ENCODE measurements around the gene C1QTNF1. TPM values are rescaled to one million over a fixed set of nuclear protein-coding genes. Genes with fewer than 3 reads are reported as not detected.

The C1QTNF1 gene
- polyA plus RNA-seq, 1 of the 3 experiments (the other 2 are of a cell fraction), result 14.3 TPM

DNA sequence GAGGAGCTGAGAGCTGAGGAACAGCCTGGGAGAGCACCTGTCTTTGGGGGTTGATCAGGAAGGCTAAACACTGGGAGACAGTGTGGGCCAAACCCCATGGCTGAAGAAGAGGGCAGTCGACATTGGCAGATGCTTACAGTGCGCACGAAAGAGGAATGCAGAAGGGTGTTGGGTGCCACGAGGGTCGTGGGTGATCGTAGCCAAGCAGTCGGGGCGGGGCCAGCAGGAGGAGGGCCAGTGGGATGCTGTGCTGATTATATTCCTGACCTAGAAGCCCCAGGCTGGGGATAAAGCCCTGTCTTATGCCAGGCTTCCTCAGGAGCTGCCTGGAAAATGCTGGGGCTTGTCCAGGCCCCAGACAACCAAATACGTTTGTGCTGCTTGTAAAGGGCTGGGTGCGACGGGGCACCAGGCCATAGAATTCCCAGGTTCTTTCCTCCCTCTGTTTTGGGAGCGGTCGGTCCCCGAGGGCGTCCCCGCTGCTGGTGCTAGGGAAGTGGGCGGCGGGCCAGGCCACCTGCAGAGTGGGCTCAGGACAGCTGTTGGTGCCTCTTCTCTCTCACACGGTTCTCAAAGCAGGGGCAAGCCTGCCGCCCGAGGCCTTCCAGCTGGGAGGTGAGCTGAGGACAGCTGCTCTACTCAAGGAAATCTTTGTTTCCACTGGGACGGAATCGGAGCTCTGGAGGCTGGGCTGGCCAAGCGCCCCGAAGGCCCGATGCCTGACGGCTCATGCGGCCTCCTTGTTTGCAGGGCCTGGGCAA lies 10.0 kb downstream of the C1QTNF1 start:
- POLR2A ChIA-PET, result interaction anchor here (1.4 kb wide), 1 partner anchor 40 kb away, joined by 4 read pairs; the partner anchor contains the start of gene ENGASE

GRCh38 chr17:79034931-79035485 lies 11.0 kb downstream of the C1QTNF1 start:
- Histone ChIP-seq H3K79me2 (ENCODE audit: insufficient read depth) (no peaks in the 10 kb centered on the region), H3K9me3 (no peaks in the 10 kb centered on the region), H2AFZ (ENCODE audit: low read depth) (no peak overlapping the region), H3K9me2 (no peaks in the 10 kb centered on the region), H3K4me3 (ENCODE audit: low read depth in 2 of 2, low read length in 1 of 2) (no peak overlapping the region), H3K4me2 (no peak overlapping the region), H3K27me3 (ENCODE audit: insufficient read depth) (no peaks in the 10 kb centered on the region), H3K9ac (no peak overlapping the region), H4K20me1 (ENCODE audit: insufficient read depth) (no peaks in the 10 kb centered on the region), H3K4me1 (ENCODE audit: control insufficient read depth in 1 of 2, insufficient read depth in 2 of 2, low read depth in 1 of 2, low read length in 1 of 2) (peaks cover 10 to 16% of the 10 kb centered on the region in 2 experiments; a peak in 3 of 4 replicates), H3K36me3 (replicated peaks in 1 of 2; ENCODE audit: control insufficient read depth in 1 of 2, insufficient read depth in 2 of 2, low read length in 1 of 2) (no peaks in the 10 kb centered on the region), H3K27ac (ENCODE audit: low read depth in 2 of 2, low read length in 1 of 2) (no peak overlapping the region), H3F3A (replicated peaks; ENCODE audit: insufficient read depth) (peaks cover 3% of the 10 kb centered on the region)
- ChIA-PET POLR2A (interaction anchor here (1.4 kb wide), 1 partner anchor 39 kb away, joined by 4 read pairs; the partner anchor contains the start of gene ENGASE), CTCF (interaction anchor here (0.7 to 22.0 kb wide), 12 partner anchors 5 to 366 kb away, joined by 3 to 405 read pairs (median 6); no protein-coding TSS in a partner anchor)
- no peak for DNase-seq
- WGBS (ENCODE audit: low lambda C conversion rate), result 86% methylated on average over 8 of the region's 8 CpGs
- no peak for TF ChIP-seq MAX (IDR thresholded peaks at IDR 0.05; ENCODE audit: low read depth)
- TF ChIP-seq TCF12 (IDR thresholded peaks at IDR 0.05), result no peak
- TF ChIP-seq ELF1 (IDR thresholded peaks at IDR 0.05), result no peak
- TF ChIP-seq GATA2 (CRISPR knock-in tag; IDR thresholded peaks at IDR 0.05), result no peak

More for the DNA sequence above, 10.0 kb downstream of the C1QTNF1 start:
- Histone ChIP-seq H3K9me3 (no peaks in the 10 kb centered on the region), H3K36me3 (replicated peaks in 1 of 2; ENCODE audit: control insufficient read depth in 1 of 2, insufficient read depth in 2 of 2, low read length in 1 of 2) (no peaks in the 10 kb centered on the region), H3K9me2 (no peaks in the 10 kb centered on the region), H4K20me1 (ENCODE audit: insufficient read depth) (no peaks in the 10 kb centered on the region), H3K27ac (ENCODE audit: low read depth in 2 of 2, low read length in 1 of 2) (no peak overlapping the region), H3K4me2 (no peak overlapping the region), H3K9ac (no peak overlapping the region), H3K4me3 (ENCODE audit: low read depth in 2 of 2, low read length in 1 of 2) (no peak overlapping the region), H2AFZ (ENCODE audit: low read depth) (no peak overlapping the region), H3K4me1 (ENCODE audit: control insufficient read depth in 1 of 2, insufficient read depth in 2 of 2, low read depth in 1 of 2, low read length in 1 of 2) (peaks cover 10 to 21% of the 10 kb centered on the region in 2 experiments; a peak in 3 of 4 replicates), H3F3A (replicated peaks; ENCODE audit: insufficient read depth) (peaks cover 3% of the 10 kb centered on the region), H3K27me3 (ENCODE audit: insufficient read depth) (no peaks in the 10 kb centered on the region), H3K79me2 (ENCODE audit: insufficient read depth) (no peaks in the 10 kb centered on the region)
- TF ChIP-seq, protein P1, sequence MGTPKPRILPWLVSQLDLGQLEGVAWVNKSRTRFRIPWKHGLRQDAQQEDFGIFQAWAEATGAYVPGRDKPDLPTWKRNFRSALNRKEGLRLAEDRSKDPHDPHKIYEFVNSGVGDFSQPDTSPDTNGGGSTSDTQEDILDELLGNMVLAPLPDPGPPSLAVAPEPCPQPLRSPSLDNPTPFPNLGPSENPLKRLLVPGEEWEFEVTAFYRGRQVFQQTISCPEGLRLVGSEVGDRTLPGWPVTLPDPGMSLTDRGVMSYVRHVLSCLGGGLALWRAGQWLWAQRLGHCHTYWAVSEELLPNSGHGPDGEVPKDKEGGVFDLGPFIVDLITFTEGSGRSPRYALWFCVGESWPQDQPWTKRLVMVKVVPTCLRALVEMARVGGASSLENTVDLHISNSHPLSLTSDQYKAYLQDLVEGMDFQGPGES (IDR thresholded peaks at IDR 0.05; ENCODE audit: low read depth, low read length), result no peak
- peak in 1 of 2 experiments; percentile 37; a peak in 1 of 4 replicates for TF ChIP-seq EP300 (IDR thresholded peaks at IDR 0.05; ENCODE audit: borderline replicate concordance in 1 of 2, low read depth in 1 of 2, low read length in 1 of 2)
- peak; percentile 52 for DNase-seq
- 89% methylated on average over 25 of the region's 28 CpGs for WGBS (ENCODE audit: low lambda C conversion rate)
- CTCF ChIA-PET, result interaction anchor here (0.7 to 22.0 kb wide), 18 partner anchors 5 to 368 kb away, joined by 3 to 405 read pairs (median 4); partner anchors contain the start of gene ENGASE

- no peaks in the 10 kb centered on the region for H4K20me1 ChIP-seq (ENCODE audit: insufficient read depth)
- no peak for DNase-seq
- H3K9ac ChIP-seq, result no peak overlapping the region
- H3K4me3 ChIP-seq (ENCODE audit: low read depth in 2 of 2, low read length in 1 of 2), result no peak overlapping the region
- ChIA-PET CTCF (interaction anchor here (1.1 to 22.0 kb wide), 13 partner anchors 6 to 361 kb away, joined by 3 to 405 read pairs (median 11); no protein-coding TSS in a partner anchor), POLR2A (no interaction called here)
- no peaks in the 10 kb centered on the region for H3K9me3 ChIP-seq
- no peak overlapping the region for H3K4me2 ChIP-seq
- WGBS (ENCODE audit: low lambda C conversion rate), result 92% methylated on average over 6 of the region's 6 CpGs
- H3F3A ChIP-seq (replicated peaks; ENCODE audit: insufficient read depth), result peaks cover 3% of the 10 kb centered on the region
- no peaks in the 10 kb centered on the region for H3K27me3 ChIP-seq (ENCODE audit: insufficient read depth)
- no peaks in the 10 kb centered on the region for H3K79me2 ChIP-seq (ENCODE audit: insufficient read depth)
- H3K9me2 ChIP-seq, result no peaks in the 10 kb centered on the region
- peaks cover 10 to 16% of the 10 kb centered on the region in 2 experiments; a peak in 3 of 4 replicates for H3K4me1 ChIP-seq (ENCODE audit: control insufficient read depth in 1 of 2, insufficient read depth in 2 of 2, low read depth in 1 of 2, low read length in 1 of 2)
- H2AFZ ChIP-seq (ENCODE audit: low read depth), result no peak overlapping the region
- H3K36me3 ChIP-seq (replicated peaks in 1 of 2; ENCODE audit: control insufficient read depth in 1 of 2, insufficient read depth in 2 of 2, low read length in 1 of 2), result no peaks in the 10 kb centered on the region
- no peak overlapping the region for H3K27ac ChIP-seq (ENCODE audit: low read depth in 2 of 2, low read length in 1 of 2)
- no peak for TF ChIP-seq FOXM1 (IDR thresholded peaks at IDR 0.05; ENCODE audit: low read depth)
- no peak for TF ChIP-seq TCF12 (IDR thresholded peaks at IDR 0.05)
- TF ChIP-seq, protein P2, sequence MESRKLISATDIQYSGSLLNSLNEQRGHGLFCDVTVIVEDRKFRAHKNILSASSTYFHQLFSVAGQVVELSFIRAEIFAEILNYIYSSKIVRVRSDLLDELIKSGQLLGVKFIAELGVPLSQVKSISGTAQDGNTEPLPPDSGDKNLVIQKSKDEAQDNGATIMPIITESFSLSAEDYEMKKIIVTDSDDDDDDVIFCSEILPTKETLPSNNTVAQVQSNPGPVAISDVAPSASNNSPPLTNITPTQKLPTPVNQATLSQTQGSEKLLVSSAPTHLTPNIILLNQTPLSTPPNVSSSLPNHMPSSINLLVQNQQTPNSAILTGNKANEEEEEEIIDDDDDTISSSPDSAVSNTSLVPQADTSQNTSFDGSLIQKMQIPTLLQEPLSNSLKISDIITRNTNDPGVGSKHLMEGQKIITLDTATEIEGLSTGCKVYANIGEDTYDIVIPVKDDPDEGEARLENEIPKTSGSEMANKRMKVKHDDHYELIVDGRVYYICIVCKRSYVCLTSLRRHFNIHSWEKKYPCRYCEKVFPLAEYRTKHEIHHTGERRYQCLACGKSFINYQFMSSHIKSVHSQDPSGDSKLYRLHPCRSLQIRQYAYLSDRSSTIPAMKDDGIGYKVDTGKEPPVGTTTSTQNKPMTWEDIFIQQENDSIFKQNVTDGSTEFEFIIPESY (IDR thresholded peaks at IDR 0.05; ENCODE audit: borderline replicate concordance, low read depth), result no peak
- no peak for TF ChIP-seq POLR2AphosphoS5 (IDR thresholded peaks at IDR 0.05; ENCODE audit: low read depth, low read length)
- TF ChIP-seq USF1 (IDR thresholded peaks at IDR 0.05; ENCODE audit: borderline replicate concordance, low read depth), result no peak
Observed at GRCh38 chr17:79035686-79036085, 11.7 kb downstream of the C1QTNF1 start.

Data from SK-N-SH (cell line).